Subcutaneous adipose tissue (tissue), 4 donors: Measurements from ENCODE around the gene TMPRSS5. TPM values are rescaled to one million over a fixed set of nuclear protein-coding genes. Genes with fewer than 3 reads are reported as not detected.

ENCODE experiments used
- CTCF ChIP-seq: fragments of 450-650 bp; IDR thresholded peaks from one replicate; pipeline ENCODE4 v1.5.1; 2016; ENCODE audit warnings: low read depth, mild to moderate bottlenecking, control low read depth, antibody characterized with exemption, moderate library complexity
- total RNA-seq, 4 donors: library from RNA; depleted of rRNA; stranded (reverse); fragments of >200 nt; gene quantifications; one replicate each; pipeline ENCODE4 v1.1.0, GENCODE V29; 2016

Gene TMPRSS5
- 1 to 10 TPM in 2 of 4 donors, under 1 TPM in 1, not detected in 1; 0.34 to 7.9 (median 1.1) TPM for total RNA-seq

DNA sequence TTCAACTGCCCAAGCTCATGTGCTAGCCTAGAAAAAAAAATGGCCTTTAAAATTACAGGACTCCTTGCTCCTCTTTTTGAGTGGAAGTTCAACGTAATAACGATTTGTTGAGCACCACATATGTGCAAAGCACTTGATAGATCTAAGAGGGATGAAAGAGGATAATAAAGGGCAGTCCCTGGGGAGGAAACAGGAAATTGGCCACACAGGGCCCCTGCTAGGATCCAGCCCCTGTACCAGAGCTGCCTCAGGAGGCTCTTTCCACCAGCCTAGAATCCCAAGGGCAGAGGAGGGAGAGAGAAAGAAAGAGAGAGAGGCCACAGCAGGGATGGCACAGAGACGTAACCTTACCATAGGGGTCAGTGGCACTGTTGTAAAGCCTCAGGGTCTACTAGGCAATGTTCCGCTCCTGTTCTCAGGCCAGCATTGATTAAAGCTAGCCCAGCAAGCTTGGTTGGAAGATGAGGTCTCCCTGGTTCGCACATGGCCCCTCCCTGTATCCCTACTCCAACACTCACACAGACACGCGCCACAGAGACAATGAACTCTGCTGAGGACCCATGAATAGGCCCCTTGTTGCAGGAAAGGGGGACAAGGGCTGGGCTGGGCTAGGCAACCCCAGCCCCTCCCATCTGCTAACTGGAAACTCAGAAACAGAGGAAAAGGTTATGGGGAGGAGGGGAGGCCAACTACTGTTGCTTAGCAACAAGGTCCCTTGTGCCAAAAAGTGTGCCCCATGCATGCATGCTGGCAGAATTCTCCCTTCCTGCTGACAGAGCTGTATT lies at the start of gene TMPRSS5:
TSS of gene TMPRSS5 (minus strand) at position 438 of the 785 bp plus-strand sequence. CDS start at position 354, 84 bp downstream.
- no peak for TF ChIP-seq CTCF

DNA sequence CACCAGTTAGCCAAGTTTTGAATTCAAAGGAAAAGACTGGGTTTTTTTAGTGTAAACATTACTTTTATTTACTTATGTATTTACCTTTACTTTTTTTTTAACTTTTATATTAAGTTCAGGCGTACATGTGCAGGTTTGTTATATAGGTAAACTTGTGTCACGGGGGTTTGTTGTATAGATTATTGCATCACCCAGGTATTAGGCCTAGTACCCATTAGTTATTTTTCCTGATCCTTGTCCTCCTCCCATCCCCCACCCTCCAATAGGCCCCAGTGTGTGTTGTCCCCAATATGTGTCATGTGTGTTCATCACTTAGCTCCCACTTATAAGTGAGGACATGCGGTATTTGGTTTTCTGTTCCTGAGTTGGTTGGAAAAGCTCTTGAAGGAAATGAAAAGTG lies 46.8 kb upstream of the TMPRSS5 start:
- TF ChIP-seq CTCF, result no peak

GRCh38 chr11:113736323-113736722 lies 30.2 kb upstream of the TMPRSS5 start:
- no peak for TF ChIP-seq CTCF

DNA sequence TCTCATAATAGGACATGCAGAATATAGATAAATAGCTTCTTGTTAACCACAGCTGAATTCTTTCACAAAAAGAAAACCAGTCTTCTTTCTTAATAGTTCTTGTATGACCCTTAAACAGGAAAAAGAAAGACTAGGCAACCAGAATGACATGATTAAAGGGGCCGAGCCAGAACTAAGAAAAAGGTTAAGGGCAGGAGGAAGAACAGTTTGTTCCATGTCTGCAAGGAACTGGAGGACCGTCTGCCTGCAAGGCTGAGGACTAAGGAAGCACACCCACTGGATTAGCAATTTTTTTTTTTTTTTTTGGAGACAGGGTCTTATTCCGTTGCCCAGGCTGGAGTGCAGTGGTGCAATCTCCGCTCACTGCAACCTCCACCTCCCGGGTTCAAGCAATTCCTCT lies 26.0 kb upstream of the TMPRSS5 start:
- no peak for TF ChIP-seq CTCF

GRCh38 chr11:113730887-113731726 lies 25.0 kb upstream of the TMPRSS5 start:
- no peak for TF ChIP-seq CTCF

DNA sequence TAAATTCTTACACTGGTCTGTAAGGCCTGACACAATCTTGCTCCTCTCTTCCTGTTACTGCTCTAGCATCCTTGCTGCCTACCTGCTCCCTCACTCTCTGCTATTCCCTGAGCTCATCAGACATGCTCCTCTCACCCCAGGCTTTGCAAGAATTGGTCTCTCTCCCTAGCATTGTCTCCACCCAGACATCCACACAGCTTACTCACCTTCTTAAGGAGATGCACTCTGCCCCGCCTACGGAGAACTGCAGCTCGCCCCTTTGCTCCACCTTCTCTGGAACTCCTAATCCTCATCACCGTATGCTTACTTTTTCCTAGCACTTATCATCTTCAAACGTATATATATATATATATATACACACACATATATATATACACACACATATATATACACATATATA lies 23.3 kb upstream of the TMPRSS5 start:
- TF ChIP-seq CTCF, result no peak

DNA sequence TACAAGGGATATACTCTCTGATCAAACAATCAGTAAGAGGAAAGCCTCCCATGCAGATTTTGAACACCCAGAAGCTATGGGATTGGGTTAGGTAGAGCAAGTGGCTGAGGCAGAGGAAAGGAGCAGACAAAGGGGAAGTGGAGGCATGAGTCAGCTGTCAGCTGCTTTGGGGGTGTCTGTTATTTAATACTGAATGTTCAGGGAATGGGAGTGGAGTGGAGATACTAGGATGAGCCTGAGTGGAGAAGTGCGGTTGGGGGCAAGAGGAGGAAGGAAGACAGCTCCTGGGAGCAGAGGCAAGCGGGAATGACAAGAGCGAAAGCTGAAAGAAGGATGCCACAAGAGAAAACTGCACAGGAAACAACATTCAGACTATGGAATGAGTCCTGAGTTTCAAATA lies 22.7 kb upstream of the TMPRSS5 start:
- TF ChIP-seq CTCF, result no peak
